ENCODE results near the gene RPUSD4.

Gene RPUSD4

GRCh38 chr11:126212089-126212660 lies 725 bp upstream of the RPUSD4 start:
- no peak for DNase-seq

GRCh38 chr11:126210871-126211235 lies 597 bp downstream of the RPUSD4 start:
- peak in 1 of 56 donors; percentile 67 for DNase-seq

GRCh38 chr11:126207896-126208295 lies 3.6 kb downstream of the RPUSD4 start:
- no peak for DNase-seq

- DNase-seq: no peak
Measured at GRCh38 chr11:126205359-126205758, 6.1 kb downstream of the RPUSD4 start.

- peak in 1 of 56 donors; percentile 16 for DNase-seq
Measured at GRCh38 chr11:126202646-126203359, 8.6 kb downstream of the RPUSD4 start.

- peak in 1 of 56 donors; percentile 20 for DNase-seq
Measured at GRCh38 chr11:126198648-126199047, 12.8 kb downstream of the RPUSD4 start.

- no peak for DNase-seq
Measured at GRCh38 chr11:126197277-126197939, 14.0 kb downstream of the RPUSD4 start.

- no peak for DNase-seq
Measured at GRCh38 chr11:126195119-126195518, 16.3 kb downstream of the RPUSD4 start.

- peak in 16 of 56 donors; percentile 2 to 67 (median 20) for DNase-seq
Measured at GRCh38 chr11:126194121-126194543, 17.3 kb downstream of the RPUSD4 start.

- DNase-seq: no peak
Measured at GRCh38 chr11:126193038-126193478, 18.4 kb downstream of the RPUSD4 start.

- no peak for DNase-seq
Measured at GRCh38 chr11:126192361-126192760, 19.1 kb downstream of the RPUSD4 start.

- DNase-seq: no peak
Measured at GRCh38 chr11:126191379-126192073, 19.9 kb downstream of the RPUSD4 start.

GRCh38 chr11:126190792-126191191 lies 20.7 kb downstream of the RPUSD4 start:
- DNase-seq: no peak

GRCh38 chr11:126189109-126189929 lies 22.1 kb downstream of the RPUSD4 start:
- DNase-seq: no peak

GRCh38 chr11:126188332-126189108 lies 22.9 kb downstream of the RPUSD4 start:
- DNase-seq: no peak

- DNase-seq: no peak
Measured at GRCh38 chr11:126186708-126187529, 24.5 kb downstream of the RPUSD4 start.

GRCh38 chr11:126186025-126186698 lies 25.3 kb downstream of the RPUSD4 start:
- no peak for DNase-seq

- DNase-seq: no peak
Measured at GRCh38 chr11:126185259-126186024, 26.0 kb downstream of the RPUSD4 start.

Data from amygdala (tissue), 56 donors.